Measurements from ENCODE around the gene TIMM10.
A peak's percentile ranks its signal among the peaks of the same experiment; 100 is the strongest.
"Not testable (repeated sequence)": the region's sequence is repeated elsewhere in the genome, so short reads cannot be mapped to it uniquely, and the experiment has no call there.

TIMM10 gene

GRCh38 chr11:57542582-57542981, 12.0 kb upstream of the TIMM10 start:
- DNase-seq (ENCODE audit: low read depth in 3 of 3, low spot score in 1 of 3) = no peak

- no peak for DNase-seq (ENCODE audit: low read depth in 3 of 3, low spot score in 1 of 3)
Measured at GRCh38 chr11:57541169-57541568, 10.6 kb upstream of the TIMM10 start.

- DNase-seq (ENCODE audit: low read depth in 3 of 3, low spot score in 1 of 3) = no peak
Measured at GRCh38 chr11:57539342-57539741, 8.8 kb upstream of the TIMM10 start.

GRCh38 chr11:57536947-57537619, 6.5 kb upstream of the TIMM10 start, which contains the start of gene SMTNL1:
Gene SMTNL1 (plus strand): TSS chr11:57537595. CDS start chr11:57542643, 5,048 bp downstream.
- no peak for DNase-seq (ENCODE audit: low read depth in 3 of 3, low spot score in 1 of 3)

GRCh38 chr11:57534449-57534848, 3.9 kb upstream of the TIMM10 start:
- not testable (repeated sequence) for DNase-seq (ENCODE audit: low read depth in 3 of 3, low spot score in 1 of 3)

- DNase-seq (ENCODE audit: low read depth in 3 of 3, low spot score in 1 of 3) = no peak
Measured at GRCh38 chr11:57530215-57530595, 349 bp downstream of the TIMM10 start.

- no peak for DNase-seq (ENCODE audit: low read depth in 3 of 3, low spot score in 1 of 3)
Measured at GRCh38 chr11:57529012-57529411, 1.5 kb downstream of the TIMM10 start.

- peak; percentile 35 to 66 (median 45) for DNase-seq (ENCODE audit: low read depth in 3 of 3, low spot score in 1 of 3)
Measured at GRCh38 chr11:57527056-57527631, 3.4 kb downstream of the TIMM10 start.

GRCh38 chr11:57523419-57523818, 7.1 kb downstream of the TIMM10 start:
- DNase-seq (ENCODE audit: low read depth in 3 of 3, low spot score in 1 of 3) = no peak

- no peak for DNase-seq (ENCODE audit: low read depth in 3 of 3, low spot score in 1 of 3)
Measured at GRCh38 chr11:57521116-57521515, 9.4 kb downstream of the TIMM10 start.

- DNase-seq (ENCODE audit: low read depth in 3 of 3, low spot score in 1 of 3) = no peak
Measured at GRCh38 chr11:57516061-57516443, 14.5 kb downstream of the TIMM10 start.

GRCh38 chr11:57515332-57516060, 15.1 kb downstream of the TIMM10 start, which contains the start of gene SLC43A1:
Gene SLC43A1 (minus strand): TSS chr11:57515702. CDS start chr11:57514111, 1,591 bp downstream.
- DNase-seq (ENCODE audit: low read depth in 3 of 3, low spot score in 1 of 3) = peak in 1 of 3 donors; percentile 24

- peak in 2 of 3 donors; percentile 24 to 35 for DNase-seq (ENCODE audit: low read depth in 3 of 3, low spot score in 1 of 3)
Measured at GRCh38 chr11:57514538-57515331, 15.8 kb downstream of the TIMM10 start.

- DNase-seq (ENCODE audit: low read depth in 3 of 3, low spot score in 1 of 3) = peak in 1 of 3 donors; percentile 37
Measured at GRCh38 chr11:57513911-57514537, 16.5 kb downstream of the TIMM10 start.

- no peak for DNase-seq (ENCODE audit: low read depth in 3 of 3, low spot score in 1 of 3)
Measured at GRCh38 chr11:57513452-57513795, 17.1 kb downstream of the TIMM10 start.

- no peak for DNase-seq (ENCODE audit: low read depth in 3 of 3, low spot score in 1 of 3)
Measured at GRCh38 chr11:57512646-57513451, 17.7 kb downstream of the TIMM10 start.

GRCh38 chr11:57511741-57512430, 18.7 kb downstream of the TIMM10 start:
- DNase-seq (ENCODE audit: low read depth in 3 of 3, low spot score in 1 of 3) = no peak

- DNase-seq (ENCODE audit: low read depth in 3 of 3, low spot score in 1 of 3) = no peak
Measured at GRCh38 chr11:57508341-57509170, 22.0 kb downstream of the TIMM10 start.

GRCh38 chr11:57506522-57506921, 24.0 kb downstream of the TIMM10 start:
- DNase-seq (ENCODE audit: low read depth in 3 of 3, low spot score in 1 of 3) = no peak
